ENCODE results near the gene PRKN.

PRKN gene

DNA sequence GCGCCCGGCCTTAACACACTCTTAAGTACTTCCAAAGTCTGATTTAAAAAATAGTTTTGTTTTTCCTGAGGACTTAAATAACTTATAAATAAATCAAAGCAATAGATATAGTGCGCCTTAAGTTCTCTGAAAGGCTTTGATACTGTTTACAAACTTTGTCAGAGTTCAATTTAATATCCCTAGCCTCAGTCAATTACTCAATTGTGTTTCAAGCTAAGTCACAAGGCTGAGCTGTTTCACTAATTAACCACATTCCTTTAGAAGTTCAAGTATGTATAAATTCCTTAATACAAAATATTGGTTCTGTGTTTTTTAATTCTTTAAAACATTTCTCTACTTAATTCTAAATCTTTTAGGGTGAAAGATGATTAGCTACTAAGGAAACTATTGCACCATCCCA lies 1275.3 kb downstream of the PRKN start:
- no peak for DNase-seq (ENCODE audit: low read depth, low spot score)

DNA sequence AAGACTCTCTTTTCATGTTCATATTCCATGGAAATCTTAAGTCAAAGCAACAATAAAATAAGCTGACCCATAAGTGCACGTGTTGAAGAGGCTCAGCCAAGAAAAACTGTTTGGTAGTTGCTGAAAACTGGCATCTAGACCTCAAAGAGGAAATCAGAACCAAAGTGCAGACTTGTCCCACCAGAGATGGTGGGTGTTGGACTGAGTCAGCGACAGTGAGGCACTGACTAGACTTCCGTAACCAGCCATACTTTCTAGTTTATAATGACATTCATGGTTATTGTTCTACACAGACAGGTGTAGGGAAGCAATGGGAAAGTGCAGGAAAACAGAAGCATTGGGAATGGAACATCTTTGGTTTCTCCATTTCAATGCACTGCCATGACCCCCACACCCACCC lies 1278.0 kb downstream of the PRKN start:
- no peak for DNase-seq (ENCODE audit: low read depth, low spot score)

DNA sequence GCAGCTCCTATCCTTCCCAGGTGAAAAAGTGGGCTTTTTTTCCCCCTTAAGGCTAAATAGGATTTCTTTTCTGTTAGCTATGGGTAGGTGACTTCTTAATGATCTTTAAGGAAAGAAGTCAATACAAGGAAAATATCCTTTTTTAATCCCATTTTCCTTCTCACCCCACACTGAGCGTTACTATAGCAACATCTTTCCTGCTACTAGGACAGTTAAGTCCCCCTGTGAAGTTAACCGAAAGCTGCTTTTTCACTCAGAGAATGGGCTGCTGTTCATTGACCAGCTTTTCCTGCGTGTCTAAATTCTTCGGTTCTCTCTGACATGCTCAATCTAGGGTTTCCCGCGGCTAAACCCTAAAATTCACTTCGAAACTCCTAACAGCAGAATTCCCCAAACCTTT lies 1280.6 kb downstream of the PRKN start:
- DNase-seq (ENCODE audit: low read depth, low spot score) = no peak

DNA sequence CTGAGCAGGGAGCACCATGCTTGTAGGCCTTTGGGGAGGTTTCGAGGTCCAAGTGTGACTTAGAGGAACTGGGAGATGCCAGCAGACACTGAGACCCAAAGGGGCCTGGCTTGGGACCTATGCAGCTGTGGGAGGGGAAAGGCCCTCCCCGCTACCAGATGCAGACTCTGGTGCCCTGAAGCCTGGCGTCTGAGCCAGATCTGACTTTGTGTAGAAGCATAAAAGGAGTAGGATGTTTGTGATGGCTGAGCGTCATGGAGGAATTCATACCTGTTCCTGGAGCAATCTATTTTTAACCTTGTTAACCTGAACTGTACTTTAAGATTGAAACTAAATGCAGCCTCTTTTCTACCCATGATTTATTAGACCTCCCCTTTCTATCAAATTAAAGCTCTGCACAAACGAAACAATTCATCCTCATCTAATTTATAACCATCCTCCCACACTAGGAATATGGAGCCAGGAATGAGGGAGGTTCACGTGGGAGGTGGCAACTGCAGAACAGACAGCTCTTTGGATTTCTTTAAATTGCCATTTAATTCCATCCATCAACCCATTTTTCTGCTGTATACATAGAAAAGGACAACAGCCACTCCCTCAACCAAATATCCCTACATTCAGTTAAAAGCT lies 1281.2 kb downstream of the PRKN start:
- DNase-seq (ENCODE audit: low read depth, low spot score) = no peak

DNA sequence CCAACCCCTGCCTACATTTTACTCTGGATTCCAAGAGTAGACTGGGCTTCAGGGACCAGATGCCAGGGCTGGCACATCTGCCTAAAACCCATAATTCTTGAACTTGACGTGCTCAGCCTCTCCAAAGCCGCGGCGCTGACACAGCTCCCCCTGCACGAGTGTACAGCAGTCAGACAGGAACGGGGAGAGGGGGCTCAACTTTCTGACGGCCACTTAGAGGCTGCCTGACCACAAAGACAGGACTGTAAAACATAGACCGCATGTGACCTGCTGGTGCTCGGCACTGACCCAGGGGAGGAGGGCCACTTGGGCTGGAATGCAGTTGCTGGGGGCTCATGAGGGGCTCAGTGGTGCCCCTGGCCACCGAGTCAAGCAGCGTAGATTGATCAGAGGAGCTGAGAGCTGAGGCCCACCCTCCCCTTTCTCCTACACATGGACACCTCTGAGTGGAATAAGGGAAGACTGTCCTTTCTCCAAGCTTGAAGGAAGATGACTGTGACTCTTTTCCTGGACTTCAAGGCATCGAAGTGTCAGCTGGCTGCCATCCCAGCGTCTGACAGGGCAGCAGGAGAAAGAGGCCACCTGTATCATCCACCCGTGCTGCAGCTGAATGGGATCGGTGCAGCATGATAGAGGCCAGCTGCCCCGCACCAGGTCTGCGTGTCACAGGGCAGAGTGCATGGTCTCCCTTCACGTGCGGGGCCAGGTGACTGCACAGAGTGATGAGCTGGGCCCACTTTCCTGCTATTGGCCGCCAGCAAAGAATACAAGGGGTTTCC lies 1282.4 kb downstream of the PRKN start:
- no peak for DNase-seq (ENCODE audit: low read depth, low spot score)

DNA sequence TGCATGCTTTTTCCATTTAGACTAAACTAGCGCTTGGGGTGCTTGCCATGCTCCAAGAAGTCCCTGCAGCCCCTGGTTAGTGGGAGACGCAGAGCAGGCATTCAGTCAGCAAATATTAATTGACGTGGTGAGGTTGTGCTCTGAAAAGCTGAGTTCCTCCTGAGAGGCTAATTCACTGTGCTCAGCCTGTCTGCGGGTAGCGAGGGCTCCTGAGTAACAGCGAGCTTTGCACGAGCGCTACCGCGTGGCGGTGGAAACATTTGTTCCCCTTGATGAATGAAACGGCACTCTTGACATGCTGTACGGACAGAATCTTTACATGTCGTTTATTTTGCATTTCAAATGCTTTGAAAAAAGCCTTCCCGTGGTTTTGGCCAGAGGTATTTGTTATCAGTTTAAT lies 1283.1 kb downstream of the PRKN start:
- DNase-seq (ENCODE audit: low read depth, low spot score) = no peak

DNA sequence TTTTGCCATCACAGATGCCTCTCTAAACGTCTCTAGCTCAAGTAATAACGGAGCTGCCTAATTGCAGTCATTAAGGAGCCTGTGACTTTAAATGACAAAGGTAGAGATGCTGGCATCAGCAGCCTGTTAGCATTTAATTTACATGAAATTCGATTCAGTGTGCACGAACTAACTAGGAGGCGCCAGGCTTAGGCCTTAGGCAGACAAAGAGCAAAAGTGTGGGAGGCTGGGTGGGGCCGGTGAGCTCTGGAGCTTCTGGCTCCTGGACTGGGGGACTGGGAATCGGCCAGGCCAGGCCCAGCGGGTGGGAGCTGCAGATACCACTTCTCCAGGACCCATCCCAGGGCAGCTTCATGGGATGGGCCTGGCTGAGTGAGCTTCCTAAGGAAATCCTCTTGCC lies 1283.7 kb downstream of the PRKN start:
- DNase-seq (ENCODE audit: low read depth, low spot score) = peak; percentile 25

DNA sequence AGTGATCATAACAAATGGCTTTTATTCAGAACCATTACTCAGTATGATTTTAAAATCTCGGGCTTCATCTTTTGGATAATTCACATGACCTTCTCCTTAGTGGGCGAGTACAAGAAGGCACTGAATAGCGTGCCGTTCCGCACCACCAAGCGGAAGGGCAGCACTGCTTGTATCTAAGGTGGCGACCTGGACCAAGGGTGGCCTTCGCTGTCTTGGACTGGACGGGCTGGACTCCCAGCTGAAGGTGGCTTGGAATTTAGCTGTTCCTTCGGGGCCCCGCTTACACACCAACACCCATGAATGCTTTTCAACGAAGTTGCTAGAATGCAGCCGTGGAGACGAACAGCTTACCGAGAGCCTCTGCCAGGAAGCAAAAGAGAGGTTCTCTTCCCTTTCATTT lies 1285.1 kb downstream of the PRKN start:
- DNase-seq (ENCODE audit: low read depth, low spot score) = no peak

DNA sequence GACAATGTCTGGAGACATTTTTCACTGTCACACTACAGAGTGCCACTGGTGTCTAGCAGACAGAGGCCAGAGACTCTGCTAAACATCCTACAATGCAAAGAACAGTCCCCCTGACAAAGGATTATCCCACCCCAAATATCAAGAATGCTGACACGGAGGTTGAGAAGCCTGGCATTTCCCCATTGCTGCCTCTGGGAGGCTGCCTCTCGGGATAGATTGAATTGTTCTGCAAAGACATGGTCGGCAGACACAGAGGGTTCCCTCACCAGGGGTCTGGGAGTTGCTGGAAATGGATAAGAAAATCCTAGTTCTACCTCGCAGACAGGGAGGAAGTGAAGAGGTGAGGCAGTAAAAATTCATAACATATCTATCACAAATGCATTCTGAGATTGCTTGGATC lies 1287.3 kb downstream of the PRKN start:
- DNase-seq (ENCODE audit: low read depth, low spot score) = no peak

DNA sequence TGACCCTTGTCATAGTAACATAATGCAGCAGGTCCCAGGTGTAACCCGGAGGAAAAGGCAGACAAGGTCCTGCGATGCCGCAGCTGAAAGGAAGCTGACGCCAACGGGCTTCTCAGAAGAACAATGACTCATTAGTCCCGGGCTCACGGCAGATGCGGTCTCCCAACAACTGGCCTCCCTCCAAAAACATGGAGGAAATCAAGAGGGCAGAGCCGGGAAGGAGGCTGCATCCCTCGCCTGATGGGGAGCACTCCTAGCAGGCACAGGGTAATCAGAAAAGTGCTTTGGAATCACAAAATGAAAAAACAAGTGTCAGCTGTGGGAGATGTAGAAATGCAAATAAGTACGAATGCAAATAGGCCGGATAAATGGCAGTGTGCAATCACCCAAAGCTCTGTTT lies 1288.5 kb downstream of the PRKN start:
- DNase-seq (ENCODE audit: low read depth, low spot score) = no peak

DNA sequence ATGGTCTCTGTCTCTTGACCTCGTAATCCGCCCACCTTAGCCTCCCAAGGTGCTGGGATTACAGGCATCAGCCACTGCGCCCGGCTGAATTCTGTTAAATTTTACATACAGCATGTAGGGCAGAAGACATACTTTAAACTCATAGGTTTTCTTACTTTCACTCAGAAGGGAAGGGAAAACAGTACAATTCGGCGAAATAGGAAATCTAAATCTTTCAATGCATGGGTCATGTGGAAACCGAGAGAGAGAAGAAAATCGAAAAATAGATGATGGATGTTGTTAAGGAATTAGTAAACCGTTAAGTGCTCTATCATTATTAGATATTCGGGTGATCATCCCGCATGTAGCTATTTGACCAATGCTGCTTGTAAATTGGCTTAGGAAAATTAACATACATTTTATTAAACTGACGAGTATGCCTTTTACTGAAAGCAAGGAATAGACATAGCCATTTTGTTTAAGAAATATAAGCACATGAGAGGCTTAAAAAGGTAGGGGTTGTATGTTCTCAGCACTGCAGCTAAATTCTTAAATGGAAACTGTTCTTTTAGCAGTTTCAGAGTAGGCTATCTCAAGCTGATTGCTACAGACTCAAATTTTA lies 1289.0 kb downstream of the PRKN start:
- no peak for DNase-seq (ENCODE audit: low read depth, low spot score)

DNA sequence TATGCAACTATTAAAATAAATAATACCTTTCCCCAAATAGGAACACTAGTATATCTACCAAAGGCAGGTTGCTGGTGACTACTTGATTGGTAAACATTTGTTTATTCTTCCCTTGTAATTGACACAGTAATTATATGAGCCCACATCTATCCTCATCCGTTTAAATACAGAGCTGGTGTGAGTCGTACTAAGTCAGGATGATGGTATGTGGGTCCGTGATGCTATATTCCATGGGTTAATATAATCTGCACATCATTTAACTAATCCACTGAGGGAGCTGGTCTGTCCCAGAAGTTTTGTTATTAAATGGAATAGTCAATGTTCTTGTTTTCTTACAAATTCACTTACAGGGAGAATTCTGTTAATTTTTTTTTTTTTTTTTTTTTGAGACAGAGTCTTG lies 1289.7 kb downstream of the PRKN start:
- no peak for DNase-seq (ENCODE audit: low read depth, low spot score)

DNA sequence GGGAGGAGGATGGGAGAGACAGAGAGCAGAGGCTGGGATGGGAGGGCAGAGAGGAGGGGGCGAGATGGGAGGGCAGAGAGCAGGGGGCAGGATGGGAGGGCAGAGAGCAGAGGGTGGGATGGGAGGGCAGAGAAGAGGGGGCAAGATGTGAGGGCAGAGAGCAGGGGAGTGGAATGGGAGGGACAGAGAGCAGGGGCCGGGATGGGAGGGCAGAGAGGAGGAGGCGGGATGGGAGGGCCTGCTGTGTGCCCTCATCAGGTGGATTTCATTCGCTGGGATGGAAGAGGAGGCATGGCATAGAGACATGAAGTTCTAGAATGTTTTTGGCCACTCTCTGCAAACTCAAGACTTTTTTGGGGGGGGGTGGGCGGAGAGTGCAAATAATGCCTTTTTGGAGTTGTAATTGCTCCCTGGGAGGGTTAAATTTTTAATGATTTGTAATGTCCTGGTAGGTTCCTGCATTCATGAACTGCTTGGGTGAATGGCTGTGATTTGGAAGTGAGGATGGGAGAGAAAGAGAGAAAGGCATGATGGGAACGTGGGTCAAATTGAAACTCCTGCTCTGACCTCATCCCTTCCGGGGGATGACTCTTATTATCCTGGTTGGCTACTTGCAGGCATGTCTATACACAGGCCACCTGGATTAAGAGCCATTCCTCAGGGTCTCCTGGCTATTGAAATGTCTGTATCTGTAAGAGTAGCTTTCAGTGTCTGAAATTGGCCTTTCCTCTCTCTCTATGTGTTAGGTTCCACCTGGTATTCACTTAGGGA lies 1291.3 kb downstream of the PRKN start:
- no peak for DNase-seq (ENCODE audit: low read depth, low spot score)

DNA sequence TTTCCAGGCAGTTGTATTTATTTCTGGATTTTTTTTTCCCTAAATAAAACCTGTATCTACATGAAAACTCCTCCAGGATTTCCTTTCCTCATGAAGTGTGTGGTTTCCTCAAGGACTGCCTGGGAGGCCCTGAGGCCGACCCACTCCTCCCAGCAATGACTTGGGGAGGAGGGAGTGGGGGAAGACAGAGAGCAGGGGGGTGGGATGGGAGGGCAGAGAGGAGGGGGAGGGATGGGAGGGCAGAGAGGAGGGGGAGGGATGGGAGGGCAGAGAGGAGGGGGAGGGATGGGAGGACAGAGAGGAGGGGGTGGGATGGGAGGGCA lies 1291.9 kb downstream of the PRKN start:
- DNase-seq (ENCODE audit: low read depth, low spot score) = no peak

DNA sequence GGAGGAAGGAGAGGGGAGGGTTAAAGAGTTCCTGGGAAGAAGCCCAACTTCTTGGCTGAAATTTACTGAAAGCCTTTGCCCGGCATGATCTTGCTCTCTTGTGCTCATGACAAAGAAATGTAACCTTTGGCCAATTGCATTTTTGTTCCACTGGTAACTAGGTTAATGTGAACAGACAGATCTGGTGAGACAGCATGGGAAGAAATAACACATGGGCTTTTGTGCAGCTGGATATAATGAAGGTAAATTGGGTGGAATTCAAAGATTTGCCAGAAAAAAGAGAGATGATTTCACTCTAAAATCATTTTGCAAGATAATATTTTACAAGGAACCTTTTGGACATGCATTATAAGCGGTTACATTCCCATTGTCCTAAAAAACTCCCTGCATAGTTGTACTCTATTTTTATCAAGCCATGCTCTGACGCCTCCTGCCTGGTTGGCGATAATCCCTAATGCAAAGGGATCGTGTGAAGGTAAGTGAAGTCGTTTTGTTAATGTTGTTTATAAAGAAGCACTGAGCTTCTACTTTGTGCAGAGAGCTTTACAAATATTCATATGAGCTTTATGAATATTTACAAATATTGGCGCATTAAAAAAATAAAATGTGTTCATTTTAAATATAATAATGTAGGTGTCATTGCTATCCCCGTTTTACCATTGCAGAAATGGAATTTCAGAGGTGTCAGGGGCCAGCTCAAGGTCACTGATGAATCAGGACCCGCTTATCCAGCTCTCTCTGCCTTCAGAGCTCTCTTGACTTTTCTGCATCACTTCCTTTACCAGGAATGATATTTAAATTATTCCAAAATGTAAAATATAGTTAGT lies 1292.4 kb downstream of the PRKN start:
- no peak for DNase-seq (ENCODE audit: low read depth, low spot score)

DNA sequence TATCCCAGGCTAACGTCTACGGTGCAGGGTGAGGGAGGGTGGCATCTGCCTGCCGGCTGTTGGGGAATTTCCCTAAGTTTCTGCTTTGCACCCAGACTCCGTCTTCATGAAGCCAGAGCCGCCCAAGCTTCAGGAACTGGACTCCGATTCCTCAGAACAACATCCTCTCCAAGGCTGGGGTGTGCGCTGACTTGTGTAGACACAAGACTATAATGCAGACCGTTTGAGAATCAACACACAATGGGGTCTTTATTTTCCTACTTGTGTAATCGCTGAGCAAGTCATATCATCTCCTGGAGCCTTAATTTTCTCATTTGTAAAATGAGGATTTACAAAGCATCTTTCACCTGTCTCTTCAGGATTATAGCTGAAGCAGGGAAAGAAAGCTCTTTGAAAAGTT lies 1293.2 kb downstream of the PRKN start:
- DNase-seq (ENCODE audit: low read depth, low spot score) = no peak

DNA sequence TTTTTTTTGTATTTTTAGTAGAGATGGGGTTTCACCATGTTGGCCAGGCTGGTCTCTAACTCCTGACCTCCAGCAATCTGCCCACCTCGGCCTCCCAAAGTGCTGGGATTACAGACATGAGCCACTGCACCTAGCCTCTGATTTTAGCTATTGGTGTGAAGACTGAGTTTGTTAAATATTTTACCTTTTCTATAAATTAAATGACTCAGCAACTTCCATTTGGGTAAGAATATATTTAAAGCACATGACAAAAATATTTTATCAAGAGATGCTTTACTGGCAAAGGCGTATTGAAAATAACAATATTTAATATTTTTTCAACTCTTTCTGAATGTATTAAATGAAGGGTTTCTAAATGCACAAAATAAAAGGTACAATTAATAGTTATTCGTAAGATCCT lies 1295.0 kb downstream of the PRKN start:
- DNase-seq (ENCODE audit: low read depth, low spot score) = no peak

DNA sequence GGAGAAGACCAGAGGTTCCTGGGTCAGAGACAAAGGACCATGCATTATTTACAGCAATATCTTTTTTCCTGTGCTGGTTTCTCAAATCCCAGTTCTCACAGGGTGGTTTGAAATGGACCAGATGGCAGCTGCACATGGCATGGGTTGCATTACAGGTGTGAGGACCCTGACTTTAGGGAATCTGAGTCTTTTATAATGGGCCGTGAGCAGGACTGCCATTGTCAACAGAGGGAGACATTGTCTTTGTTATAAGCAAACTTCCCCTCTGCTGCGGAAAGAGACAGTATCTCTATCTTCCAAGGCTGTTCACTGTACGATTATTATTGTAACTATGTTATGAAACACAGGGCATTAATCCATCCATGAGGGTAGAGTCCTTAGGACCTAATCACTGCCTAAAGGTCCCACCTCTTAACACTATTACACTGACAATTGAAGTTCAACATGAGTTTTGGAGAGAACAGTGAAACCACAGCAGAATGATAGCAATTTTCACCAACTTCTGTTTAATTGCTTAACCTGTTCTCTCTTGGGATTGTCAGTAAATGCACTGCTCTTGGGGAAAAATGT lies 1297.6 kb downstream of the PRKN start:
- no peak for DNase-seq (ENCODE audit: low read depth, low spot score)

DNA sequence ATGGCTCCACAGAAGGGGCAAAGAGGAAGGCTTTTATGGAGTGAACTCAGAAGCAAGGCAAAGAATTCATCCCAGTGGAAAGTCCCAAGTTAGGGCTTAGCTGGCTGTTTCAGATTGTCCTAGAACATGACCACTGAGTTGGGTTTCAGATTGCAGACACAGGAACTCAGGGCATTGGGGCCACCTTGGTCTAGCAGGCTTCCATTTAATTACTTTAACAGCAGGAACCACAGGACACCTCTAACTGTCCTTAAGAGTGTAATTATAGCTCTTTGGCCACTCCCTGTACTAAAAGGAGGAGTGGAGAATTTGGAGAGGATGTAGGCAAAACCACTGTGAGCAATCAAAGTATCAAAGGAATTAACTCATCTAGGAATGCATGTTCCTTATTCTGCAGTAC lies 1303.1 kb downstream of the PRKN start:
- DNase-seq (ENCODE audit: low read depth, low spot score) = no peak

DNA sequence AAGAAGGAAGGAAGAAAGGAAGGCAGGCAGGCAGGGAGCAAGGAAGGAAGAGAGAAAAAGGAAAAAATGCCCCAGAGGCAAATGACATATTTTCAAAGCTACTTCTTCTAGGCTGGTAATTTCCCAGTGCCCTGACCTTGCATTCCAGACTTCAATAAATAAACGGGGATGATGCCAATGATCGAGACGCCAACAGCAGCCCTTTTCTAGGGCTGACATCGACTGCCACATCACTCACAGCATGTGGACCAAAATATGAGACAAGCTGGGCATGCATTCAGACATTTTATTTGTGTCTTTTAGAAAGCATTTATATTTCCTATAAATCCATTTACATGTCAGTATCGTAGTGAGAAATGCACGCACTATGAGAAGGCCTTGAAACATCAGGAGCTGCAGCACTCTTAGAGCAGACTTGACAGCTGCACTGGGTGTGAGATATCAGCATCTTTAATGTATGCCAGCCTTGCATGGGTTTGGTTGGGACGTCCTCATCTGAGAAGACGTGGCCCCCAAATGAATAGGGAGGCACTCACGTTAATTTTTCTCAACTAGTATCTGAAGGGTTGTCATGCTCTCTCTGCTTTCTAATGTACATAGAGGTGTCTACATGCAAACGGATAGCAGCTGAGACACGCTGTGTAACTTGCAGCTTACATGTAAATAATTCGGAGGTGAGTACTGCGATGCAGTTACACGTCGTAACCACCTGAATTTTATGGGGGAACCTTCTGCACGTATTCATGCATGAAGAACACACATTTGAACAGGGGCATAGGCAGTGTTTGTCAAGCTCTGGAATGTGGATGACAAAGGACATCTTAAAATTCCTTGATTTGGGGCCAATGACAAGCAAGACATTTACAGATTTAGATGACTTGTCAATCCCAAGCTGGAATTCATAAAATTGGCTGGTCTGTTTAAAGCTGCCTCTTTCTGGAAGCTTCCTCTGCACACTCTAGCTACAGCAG lies 1304.6 kb downstream of the PRKN start:
- no peak for DNase-seq (ENCODE audit: low read depth, low spot score)

All from iPS DF 19.7 (cell line).